Esophagus squamous epithelium (tissue), 5 donors: ENCODE measurements around the gene BTBD2. TPM values are rescaled to one million over a fixed set of nuclear protein-coding genes. Genes with fewer than 3 reads are reported as not detected.

Experiments
- DNase-seq: peaks from one replicate; lab custom pipeline; 2025; lab: John Stamatoyannopoulos, UW
- H3K27ac ChIP-seq, 4 donors: fragments of 200-600 bp; sonication (generic); one replicate each; pipeline ENCODE4 v1.5.1; 2016 to 2019; ENCODE audit warnings: mild to moderate bottlenecking in 1 of 4
- H3K27me3 ChIP-seq, 4 donors: fragments of 200-600 bp; sonication (generic); 1 replicate in 3 of 4; 2 replicates in 1 of 4; pipeline versions ENCODE4 v1.5.1 to v1.6.0; 2017 to 2021; ENCODE audit warnings: antibody characterized with exemption in 1 of 4
- H3K36me3 ChIP-seq, 3 donors: fragments of 200-600 bp; sonication (generic); one replicate each; pipeline ENCODE4 v1.5.1; 2016 to 2019
- H3K4me1 ChIP-seq, 3 donors: fragments of 200-600 bp; sonication (generic); one replicate each; pipeline ENCODE4 v1.5.1; 2017 to 2019
- H3K4me3 ChIP-seq, 4 donors: fragments of 200-600 bp; sonication (generic); 1 replicate in 3 of 4; 2 replicates in 1 of 4; pipeline ENCODE4 v1.5.1; 2016 to 2019; ENCODE audit warnings: mild to moderate bottlenecking in 2 of 4, moderate library complexity in 1 of 4
- H3K9me3 ChIP-seq, 3 donors: fragments of 200-600 bp; sonication (generic); one replicate each; pipeline ENCODE4 v1.5.1; 2016 to 2019
- POLR2A ChIP-seq, 4 donors: fragments of 450-650 bp; IDR thresholded peaks; one replicate each; pipeline ENCODE4 v1.6.1; 2017; ENCODE audit warnings: antibody characterized with exemption in 4 of 4, mild to moderate bottlenecking in 4 of 4, moderate library complexity in 3 of 4
- WGBS, 2 donors: methylation state at CpG; one replicate each; pipeline ENCODE4 v1.1.5; 2018; 5-methylcytosine and 5-hydroxymethylcytosine counted together
- intact Hi-C: fragments of 100-400 bp; cut with DNase I; formaldehyde crosslinking; loops from one replicate; pipeline ENCODE4 v1.15.0; 2022
- total RNA-seq, 4 donors: library from RNA; depleted of rRNA; stranded (reverse); fragments of >200 nt; gene quantifications; one replicate each; pipeline ENCODE4 v1.1.0, GENCODE V29; 2016
- TF ChIP-seq, protein P1 (sequence below), 6 experiments: fragments of 450-650 bp in 4 of 6; fragments of 200-600 bp in 2 of 6; sonication (generic) in 2 of 6; IDR thresholded peaks; one replicate each; pipeline ENCODE4 v1.5.1; 2016 to 2019; ENCODE audit warnings: antibody characterized with exemption in 6 of 6, mild to moderate bottlenecking in 4 of 6, moderate library complexity in 4 of 6
- donor health status: DM: yes; HTN: yes; CAD: no.

The BTBD2 gene
- total RNA-seq, 4 donors from 2014 or later, result 42.3 to 79.0 (median 63.8) TPM

DNA sequence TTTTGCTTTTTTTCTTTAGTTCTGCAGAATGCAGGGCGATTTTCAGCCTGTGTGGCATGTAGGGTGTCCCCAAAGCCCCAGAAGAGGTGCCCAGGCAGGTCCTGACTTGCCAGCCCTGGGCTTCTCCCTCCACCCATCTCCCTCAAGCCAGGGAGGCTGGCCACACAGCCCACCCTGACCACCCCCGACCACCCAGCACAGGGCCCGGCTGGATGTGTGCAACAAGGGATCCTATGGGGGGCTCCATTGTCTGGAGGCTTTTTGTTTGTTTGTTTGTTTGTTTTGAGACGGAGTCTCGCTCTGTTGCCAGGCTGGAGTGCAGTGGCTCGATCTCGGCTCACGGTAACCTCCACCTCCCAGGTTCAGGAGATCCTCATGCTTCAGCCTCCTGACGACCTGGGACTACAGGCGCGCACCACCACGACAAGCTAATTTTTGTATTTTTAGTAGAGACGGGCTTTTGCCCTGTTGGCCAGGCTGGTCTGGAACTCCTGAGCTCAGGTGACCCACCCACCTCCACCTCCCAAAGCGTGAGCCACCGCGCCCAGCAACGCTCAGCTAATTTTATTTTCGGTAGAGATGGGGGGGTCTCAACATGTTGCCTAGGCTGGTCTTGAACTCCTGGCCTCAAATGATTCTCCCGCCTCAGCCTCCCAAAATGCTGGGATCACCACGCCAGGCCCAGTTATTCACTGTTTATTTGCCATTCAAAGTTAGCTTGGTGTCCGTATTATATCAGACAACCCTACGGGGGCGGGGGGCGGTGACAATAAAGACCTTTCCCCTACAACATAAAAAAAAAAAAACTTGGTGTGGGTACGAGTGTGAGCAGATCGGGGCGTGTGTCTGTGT, 43.3 kb upstream of the BTBD2 start:
- H3K9me3 ChIP-seq, result no peaks in the 10 kb centered on the region
- no peak for TF ChIP-seq POLR2A (IDR thresholded peaks at IDR 0.05)
- TF ChIP-seq, protein P1, sequence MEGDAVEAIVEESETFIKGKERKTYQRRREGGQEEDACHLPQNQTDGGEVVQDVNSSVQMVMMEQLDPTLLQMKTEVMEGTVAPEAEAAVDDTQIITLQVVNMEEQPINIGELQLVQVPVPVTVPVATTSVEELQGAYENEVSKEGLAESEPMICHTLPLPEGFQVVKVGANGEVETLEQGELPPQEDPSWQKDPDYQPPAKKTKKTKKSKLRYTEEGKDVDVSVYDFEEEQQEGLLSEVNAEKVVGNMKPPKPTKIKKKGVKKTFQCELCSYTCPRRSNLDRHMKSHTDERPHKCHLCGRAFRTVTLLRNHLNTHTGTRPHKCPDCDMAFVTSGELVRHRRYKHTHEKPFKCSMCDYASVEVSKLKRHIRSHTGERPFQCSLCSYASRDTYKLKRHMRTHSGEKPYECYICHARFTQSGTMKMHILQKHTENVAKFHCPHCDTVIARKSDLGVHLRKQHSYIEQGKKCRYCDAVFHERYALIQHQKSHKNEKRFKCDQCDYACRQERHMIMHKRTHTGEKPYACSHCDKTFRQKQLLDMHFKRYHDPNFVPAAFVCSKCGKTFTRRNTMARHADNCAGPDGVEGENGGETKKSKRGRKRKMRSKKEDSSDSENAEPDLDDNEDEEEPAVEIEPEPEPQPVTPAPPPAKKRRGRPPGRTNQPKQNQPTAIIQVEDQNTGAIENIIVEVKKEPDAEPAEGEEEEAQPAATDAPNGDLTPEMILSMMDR (IDR thresholded peaks at IDR 0.05), result no peak
- no peak overlapping the region for H3K4me3 ChIP-seq
- H3K4me1 ChIP-seq, result peaks cover 72 to 96% (median 80%) of the 10 kb centered on the region in 3 donors
- WGBS, 2 donors, result 78 to 79% methylated on average over 14 to 22 of the region's 27 CpGs
- DNase-seq, result no peak
- H3K27ac ChIP-seq, result peak overlapping the region; percentile 98 to 99 (median 99)
- no peaks in the 10 kb centered on the region for H3K27me3 ChIP-seq
- H3K36me3 ChIP-seq, result no peaks in the 10 kb centered on the region
- intact Hi-C loops, result no loop called here

DNA sequence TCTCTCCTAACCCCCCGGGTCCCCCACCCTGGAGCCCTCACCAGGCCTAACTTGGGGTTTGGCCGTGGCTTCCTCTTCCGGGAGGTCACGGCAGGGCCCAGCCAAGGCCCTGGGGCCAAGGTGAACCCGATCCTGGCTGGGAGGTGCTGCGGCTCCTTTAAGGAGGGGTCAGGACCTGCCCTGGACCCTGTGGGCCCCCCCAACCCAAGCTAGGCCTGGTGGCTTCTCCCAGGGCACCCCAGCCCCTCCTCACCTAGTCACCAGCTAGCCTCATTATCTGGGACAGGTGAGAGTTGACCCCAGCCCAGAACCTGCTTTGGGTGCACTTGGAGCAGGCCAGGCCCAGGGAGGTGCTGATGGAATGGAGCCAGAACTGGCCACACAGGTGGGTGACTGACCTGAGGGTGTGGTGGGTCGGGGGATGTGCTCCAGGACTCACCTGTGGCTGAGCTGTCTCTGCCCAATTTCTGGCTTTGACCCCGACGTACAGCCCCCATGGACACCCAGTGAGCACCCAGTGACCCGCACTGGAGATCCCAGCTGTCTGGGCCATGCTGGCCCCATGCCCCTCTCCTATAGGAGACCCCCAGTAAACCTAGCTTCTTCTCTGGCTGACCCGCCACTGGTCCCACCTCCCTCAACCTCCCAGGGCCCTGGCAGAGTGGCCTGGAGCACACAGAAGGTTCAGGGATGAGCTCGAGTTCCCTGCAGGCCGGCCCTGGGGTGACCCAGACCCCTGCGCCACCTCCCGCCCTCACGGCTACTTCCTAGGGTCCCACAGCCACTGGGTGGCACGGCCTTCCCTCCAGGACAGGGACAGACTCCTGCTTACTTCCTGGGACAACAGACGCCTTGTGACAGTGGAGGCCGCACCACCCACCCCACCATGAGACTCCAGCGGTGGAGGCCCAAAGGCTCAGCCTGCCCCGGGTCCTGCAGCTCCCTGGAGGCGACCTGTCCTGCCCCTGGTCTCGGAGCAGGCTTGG, 42.3 kb upstream of the BTBD2 start:
- 64 to 83% methylated on average over 3 to 4 of the region's 23 CpGs for WGBS, 2 donors
- Histone ChIP-seq H3K27ac (peak overlapping the region; percentile 98 to 99 (median 99)), H3K36me3 (no peaks in the 10 kb centered on the region), H3K9me3 (no peaks in the 10 kb centered on the region), H3K4me3 (no peak overlapping the region), H3K4me1 (peaks cover 78 to 96% (median 86%) of the 10 kb centered on the region in 3 donors), H3K27me3 (no peaks in the 10 kb centered on the region)
- intact Hi-C loops, result no loop called here
- TF ChIP-seq, protein P1 (IDR thresholded peaks at IDR 0.05), result no peak
- TF ChIP-seq POLR2A (IDR thresholded peaks at IDR 0.05), result no peak
- DNase-seq, result no peak

DNA sequence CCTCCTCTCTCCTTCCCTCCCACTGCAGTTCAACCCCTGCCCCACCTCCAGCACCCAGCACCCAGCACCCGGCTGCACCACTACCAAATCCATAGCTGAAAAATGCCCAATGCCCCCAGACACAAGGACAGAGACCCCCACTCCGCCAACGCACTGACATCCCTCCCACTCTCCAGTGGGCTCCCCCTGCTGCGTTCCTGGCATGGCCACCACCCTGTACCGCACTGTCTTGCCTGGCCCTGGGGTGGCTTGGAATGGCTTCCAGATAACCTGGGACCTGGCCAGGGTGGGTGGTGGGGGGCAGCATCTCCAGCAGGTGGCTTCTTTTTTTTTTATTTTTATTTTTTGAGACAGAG, 41.3 kb upstream of the BTBD2 start:
- H3K27ac ChIP-seq, result peak overlapping the region; percentile 98 to 99 (median 99)
- H3K4me3 ChIP-seq, result no peak overlapping the region
- no peak for DNase-seq
- TF ChIP-seq, protein P1 (IDR thresholded peaks at IDR 0.05), result no peak
- TF ChIP-seq POLR2A (IDR thresholded peaks at IDR 0.05), result no peak
- no peaks in the 10 kb centered on the region for H3K9me3 ChIP-seq
- 19 to 54% methylated on average over 3 to 4 of the region's 5 CpGs for WGBS, 2 donors
- H3K4me1 ChIP-seq, result peaks cover 83 to 96% (median 86%) of the 10 kb centered on the region in 3 donors
- intact Hi-C loops, result no loop called here
- no peaks in the 10 kb centered on the region for H3K36me3 ChIP-seq
- no peaks in the 10 kb centered on the region for H3K27me3 ChIP-seq

DNA sequence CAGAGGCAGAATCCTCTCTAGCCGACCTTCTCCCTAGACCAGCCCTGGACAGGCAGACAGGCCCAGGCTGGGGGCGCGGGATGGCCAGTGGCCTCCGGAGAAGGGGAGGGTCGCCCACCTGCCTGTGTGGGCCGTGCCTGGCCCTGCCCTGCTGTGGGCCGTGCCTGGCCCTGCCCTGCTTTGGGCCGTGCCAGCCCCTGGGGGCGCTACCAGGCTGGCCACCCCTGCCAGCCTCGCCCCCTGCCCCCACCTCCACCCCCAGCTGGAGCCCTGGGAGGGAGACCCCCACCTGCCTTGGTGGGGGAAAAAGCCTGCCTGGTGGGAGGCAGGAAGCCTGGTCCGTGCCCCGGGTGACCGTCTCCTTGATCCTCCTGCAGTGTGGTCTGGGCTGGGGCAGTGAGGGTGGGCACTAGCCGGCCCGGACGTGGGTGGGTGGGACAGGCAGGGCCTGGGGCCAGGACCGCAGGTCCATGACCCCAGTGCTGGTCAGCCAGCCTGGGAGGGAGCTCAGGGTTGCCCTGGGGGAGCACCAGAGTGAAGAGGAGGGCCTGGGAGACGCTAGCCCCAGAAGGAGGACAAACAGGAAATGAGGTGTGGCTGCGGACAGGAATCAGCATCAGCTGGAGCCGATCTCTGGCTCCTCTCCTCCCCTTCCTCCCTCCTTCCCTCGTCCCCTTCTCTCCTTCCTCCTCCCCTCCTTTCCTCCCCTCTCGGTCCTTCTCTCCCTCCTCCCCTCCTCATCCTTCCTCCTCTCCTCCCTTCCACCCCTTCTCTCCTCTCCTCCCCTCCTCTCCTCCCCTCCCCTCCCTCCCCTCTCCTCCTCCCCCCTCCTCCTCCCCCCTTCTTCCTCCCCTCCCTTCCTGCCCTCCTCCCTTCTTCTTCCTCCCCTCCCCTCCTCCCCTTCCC, 40.7 kb upstream of the BTBD2 start:
- DNase-seq, result no peak
- H3K4me1 ChIP-seq, result peaks cover 86 to 99% (median 91%) of the 10 kb centered on the region in 3 donors
- H3K27ac ChIP-seq, result peak overlapping the region; percentile 98 to 99 (median 99)
- TF ChIP-seq, protein P1 (IDR thresholded peaks at IDR 0.05), result no peak
- peak in 2 of 4 donors; percentile 26 to 46 for TF ChIP-seq POLR2A (IDR thresholded peaks at IDR 0.05)
- intact Hi-C loops, result no loop called here
- H3K9me3 ChIP-seq, result no peaks in the 10 kb centered on the region
- WGBS, 2 donors, result 0 to 2% methylated on average over 5 to 8 of the region's 22 CpGs
- H3K4me3 ChIP-seq, result peak overlapping the region; percentile 10 to 64 (median 40)
- no peaks in the 10 kb centered on the region for H3K36me3 ChIP-seq
- H3K27me3 ChIP-seq, result no peaks in the 10 kb centered on the region
